Vagina (tissue), 2 donors: Measurements from ENCODE around the gene SIDT2. TPM values are rescaled to one million over a fixed set of nuclear protein-coding genes. Genes with fewer than 3 reads are reported as not detected.
"Not testable (repeated sequence)": the region's sequence is repeated elsewhere in the genome, so short reads cannot be mapped to it uniquely, and the experiment has no call there.

Source experiments
- DNase-seq, 2 donors: peaks; one replicate each; pipeline ENCODE4 v3.0.0-alpha.2; 2017; ENCODE audit errors: extremely low spot score in 2 of 2
- H3K27ac ChIP-seq: fragments of 200-600 bp; sonication (generic); one replicate; pipeline ENCODE4 v1.5.1; 2019
- H3K27me3 ChIP-seq: fragments of 200-600 bp; sonication (generic); one replicate; pipeline ENCODE4 v1.5.1; 2019
- H3K36me3 ChIP-seq, 2 donors: fragments of 200-600 bp; sonication (generic); one replicate each; pipeline ENCODE4 v1.5.1; 2017 to 2019
- H3K4me1 ChIP-seq: fragments of 200-600 bp; sonication (generic); one replicate; pipeline ENCODE4 v1.5.1; 2019
- H3K4me3 ChIP-seq, 2 donors: fragments of 200-600 bp; sonication (generic); 1 replicate in 1 of 2; 2 replicates in 1 of 2; pipeline ENCODE4 v1.5.1; 2016 to 2019
- H3K9me3 ChIP-seq: fragments of 200-600 bp; sonication (generic); one replicate; pipeline ENCODE4 v1.5.1; 2019
- POLR2A ChIP-seq, 2 donors: fragments of 450-650 bp; IDR thresholded peaks; one replicate each; pipeline ENCODE4 v1.6.1; 2017; ENCODE audit warnings: antibody characterized with exemption in 2 of 2, mild to moderate bottlenecking in 2 of 2, moderate library complexity in 2 of 2
- POLR2AphosphoS5 ChIP-seq, 2 donors: sonication (generic); formaldehyde crosslinking; IDR thresholded peaks; one replicate each; pipeline ENCODE4 v1.9.0; 2017; ENCODE audit warnings: antibody characterized with exemption in 2 of 2, mild to moderate bottlenecking in 2 of 2, low read depth in 1 of 2; ENCODE audit not compliant: insufficient read depth in 1 of 2
- intact Hi-C: fragments of 100-400 bp; cut with DNase I; formaldehyde crosslinking; loops from one replicate; pipeline ENCODE4 v1.15.1; 2023
- total RNA-seq: library from RNA; depleted of rRNA; stranded (reverse); fragments of >200 nt; gene quantifications from one replicate; pipeline ENCODE4 v1.2.3, GENCODE V29; 2016
- TF ChIP-seq, protein P1 (sequence below), 3 experiments: fragments of 450-650 bp in 2 of 3; fragments of 200-600 bp in 1 of 3; sonication (generic) in 1 of 3; IDR thresholded peaks; one replicate each; pipeline ENCODE4 v1.5.1; 2017 to 2019; ENCODE audit warnings: antibody characterized with exemption in 3 of 3, mild to moderate bottlenecking in 2 of 3, moderate library complexity in 2 of 3

Gene SIDT2
- total RNA-seq: 24.8 TPM

DNA sequence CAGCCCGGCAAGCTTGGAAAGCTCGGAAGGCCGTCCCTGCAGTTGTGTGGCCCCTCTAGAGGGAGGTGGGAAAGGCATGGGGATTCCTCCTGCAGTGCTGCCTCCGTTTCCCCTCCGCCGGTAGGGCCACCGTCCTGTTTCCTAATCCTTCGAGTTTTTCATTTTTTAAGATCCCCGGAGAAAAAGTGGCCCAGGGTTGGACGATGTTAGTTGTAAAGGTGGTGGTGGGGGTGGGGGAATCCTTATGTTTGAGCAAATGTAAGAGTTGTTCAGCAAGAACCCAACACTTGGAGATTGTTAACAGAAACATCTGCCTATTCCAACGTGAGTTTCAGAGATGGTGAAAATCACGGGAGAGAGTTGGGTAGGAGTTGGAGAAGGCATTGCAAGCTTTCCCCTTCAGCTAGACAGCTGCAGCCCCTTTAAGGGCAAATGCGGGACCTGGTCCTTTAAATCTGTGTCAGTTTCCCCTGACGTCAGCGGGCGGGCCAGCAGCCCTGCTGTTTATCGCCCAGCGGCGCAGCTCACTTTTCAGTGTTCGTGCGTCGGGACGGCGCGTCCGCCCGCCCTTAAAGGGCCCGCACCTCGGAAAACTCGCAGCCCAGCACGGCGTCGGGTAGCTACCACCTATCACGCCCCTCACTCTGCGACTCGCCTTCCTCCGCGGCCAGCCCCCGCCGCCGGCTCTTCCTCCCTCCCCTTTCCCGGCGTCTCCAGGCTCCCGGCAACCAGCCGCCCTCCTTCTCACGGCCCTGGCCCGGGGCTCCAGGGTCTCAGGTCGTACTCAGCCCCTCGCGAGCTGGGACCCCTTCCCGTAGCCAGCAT is at the start of gene SIDT2:
TSS of gene SIDT2 (plus strand) at position 534 of the 825 bp plus-strand sequence. CDS start 521 bp downstream, outside the sequence.
- H3K36me3 ChIP-seq: peaks cover 0 to 17% of the 10 kb centered on the region in 2 donors

DNA sequence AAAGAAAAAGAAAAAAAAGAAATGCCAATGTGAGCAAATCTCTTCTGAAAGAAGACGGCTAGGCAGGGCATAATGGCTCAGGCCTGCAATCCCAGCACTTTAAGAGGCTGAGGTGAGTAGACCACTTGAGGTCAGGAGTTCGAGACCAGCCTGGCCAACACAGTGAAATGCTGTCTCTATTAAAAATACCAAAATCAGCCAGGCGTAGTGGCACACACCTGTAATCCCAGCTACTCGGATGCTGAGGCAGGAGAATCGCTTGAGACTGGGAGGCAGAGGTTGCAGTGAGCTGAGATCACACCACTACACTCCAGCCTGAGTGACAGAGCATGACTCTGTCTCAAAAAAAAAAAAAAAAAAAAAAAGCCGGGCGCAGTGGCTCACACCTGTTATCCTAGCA is 48.1 kb upstream of the SIDT2 start:
- intact Hi-C loops, DNase-seq, H3K9me3 ChIP-seq, H3K36me3 ChIP-seq, H3K27me3 ChIP-seq, H3K4me1 ChIP-seq, H3K4me3 ChIP-seq, H3K27ac ChIP-seq: not testable (repeated sequence)

More for the DNA sequence above, at the start of gene SIDT2:
- H3K27ac ChIP-seq: peak within 1 kb of the TSS; percentile 94
- TF ChIP-seq POLR2AphosphoS5 (IDR thresholded peaks at IDR 0.05; ENCODE audit: insufficient read depth in 1 of 2, low read depth in 1 of 2) (peak; percentile 97 to 98), POLR2A (IDR thresholded peaks at IDR 0.05) (peak; percentile 40 to 97)
- TF ChIP-seq, protein P1, sequence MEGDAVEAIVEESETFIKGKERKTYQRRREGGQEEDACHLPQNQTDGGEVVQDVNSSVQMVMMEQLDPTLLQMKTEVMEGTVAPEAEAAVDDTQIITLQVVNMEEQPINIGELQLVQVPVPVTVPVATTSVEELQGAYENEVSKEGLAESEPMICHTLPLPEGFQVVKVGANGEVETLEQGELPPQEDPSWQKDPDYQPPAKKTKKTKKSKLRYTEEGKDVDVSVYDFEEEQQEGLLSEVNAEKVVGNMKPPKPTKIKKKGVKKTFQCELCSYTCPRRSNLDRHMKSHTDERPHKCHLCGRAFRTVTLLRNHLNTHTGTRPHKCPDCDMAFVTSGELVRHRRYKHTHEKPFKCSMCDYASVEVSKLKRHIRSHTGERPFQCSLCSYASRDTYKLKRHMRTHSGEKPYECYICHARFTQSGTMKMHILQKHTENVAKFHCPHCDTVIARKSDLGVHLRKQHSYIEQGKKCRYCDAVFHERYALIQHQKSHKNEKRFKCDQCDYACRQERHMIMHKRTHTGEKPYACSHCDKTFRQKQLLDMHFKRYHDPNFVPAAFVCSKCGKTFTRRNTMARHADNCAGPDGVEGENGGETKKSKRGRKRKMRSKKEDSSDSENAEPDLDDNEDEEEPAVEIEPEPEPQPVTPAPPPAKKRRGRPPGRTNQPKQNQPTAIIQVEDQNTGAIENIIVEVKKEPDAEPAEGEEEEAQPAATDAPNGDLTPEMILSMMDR (IDR thresholded peaks at IDR 0.05): no peak
- intact Hi-C loops: loop anchor here (10.0 kb wide), 1 partner anchor 46 kb away; no protein-coding TSS in a partner anchor
- no peaks in the 10 kb centered on the region for H3K27me3 ChIP-seq
- H3K4me1 ChIP-seq: peaks cover 35% of the 10 kb centered on the region
- no peak for DNase-seq
- no peaks in the 10 kb centered on the region for H3K9me3 ChIP-seq
- peak within 1 kb of the TSS; percentile 72 to 97 for H3K4me3 ChIP-seq

DNA sequence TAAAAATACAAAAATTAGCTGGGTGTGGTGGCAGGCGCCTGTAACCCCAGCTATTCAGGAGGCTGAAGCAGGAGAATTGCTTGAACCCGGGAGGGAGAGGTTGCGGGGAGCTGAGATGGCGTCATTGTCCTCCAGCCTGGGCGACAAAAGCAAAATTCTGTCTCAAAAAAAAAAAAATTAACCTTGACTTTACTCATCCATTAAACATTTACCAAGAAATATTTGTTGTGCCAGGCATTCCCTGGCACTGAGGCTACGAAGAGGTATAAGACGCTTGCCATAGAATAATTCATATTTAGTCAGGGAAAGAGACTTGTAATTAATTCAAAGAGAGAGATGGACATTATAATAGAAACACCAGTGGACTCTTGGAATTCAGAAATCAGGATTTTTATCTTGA is 47.7 kb upstream of the SIDT2 start:
- Histone ChIP-seq H3K27me3 (no peaks in the 10 kb centered on the region), H3K27ac (no peak overlapping the region), H3K36me3 (no peaks in the 10 kb centered on the region), H3K9me3 (no peaks in the 10 kb centered on the region), H3K4me1 (no peaks in the 10 kb centered on the region), H3K4me3 (no peak overlapping the region)
- intact Hi-C loops: no loop called here
- no peak for DNase-seq
- TF ChIP-seq POLR2AphosphoS5 (IDR thresholded peaks at IDR 0.05; ENCODE audit: insufficient read depth in 1 of 2, low read depth in 1 of 2) (no peak), POLR2A (IDR thresholded peaks at IDR 0.05) (no peak)
- TF ChIP-seq, protein P1 (IDR thresholded peaks at IDR 0.05): no peak

DNA sequence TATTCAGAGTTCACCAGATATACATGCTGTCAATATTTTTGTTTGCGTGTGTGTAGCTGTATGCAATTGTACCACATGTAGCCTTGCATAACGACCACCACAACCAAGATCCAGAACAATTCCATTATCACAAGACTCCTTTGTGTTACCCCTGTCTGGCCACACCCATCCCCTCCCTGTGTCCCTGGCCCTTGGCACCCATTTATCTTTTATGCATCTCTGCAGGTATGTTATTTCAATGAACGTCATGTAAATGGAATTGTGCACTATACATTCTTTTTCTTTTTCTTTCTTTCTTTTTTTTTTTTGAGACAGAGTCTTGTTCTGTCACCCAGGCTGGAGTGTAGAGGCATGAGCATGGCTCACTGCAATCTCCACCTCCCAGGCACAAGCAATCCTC is 44.1 kb upstream of the SIDT2 start:
- no peaks in the 10 kb centered on the region for H3K36me3 ChIP-seq
- H3K4me3 ChIP-seq: no peak overlapping the region
- no peaks in the 10 kb centered on the region for H3K9me3 ChIP-seq
- DNase-seq: no peak
- H3K27ac ChIP-seq: no peak overlapping the region
- TF ChIP-seq POLR2A (IDR thresholded peaks at IDR 0.05): no peak
- TF ChIP-seq, protein P1 (IDR thresholded peaks at IDR 0.05): no peak
- no peak for TF ChIP-seq POLR2AphosphoS5 (IDR thresholded peaks at IDR 0.05; ENCODE audit: insufficient read depth in 1 of 2, low read depth in 1 of 2)
- no peaks in the 10 kb centered on the region for H3K27me3 ChIP-seq
- intact Hi-C loops: no loop called here
- H3K4me1 ChIP-seq: no peaks in the 10 kb centered on the region

DNA sequence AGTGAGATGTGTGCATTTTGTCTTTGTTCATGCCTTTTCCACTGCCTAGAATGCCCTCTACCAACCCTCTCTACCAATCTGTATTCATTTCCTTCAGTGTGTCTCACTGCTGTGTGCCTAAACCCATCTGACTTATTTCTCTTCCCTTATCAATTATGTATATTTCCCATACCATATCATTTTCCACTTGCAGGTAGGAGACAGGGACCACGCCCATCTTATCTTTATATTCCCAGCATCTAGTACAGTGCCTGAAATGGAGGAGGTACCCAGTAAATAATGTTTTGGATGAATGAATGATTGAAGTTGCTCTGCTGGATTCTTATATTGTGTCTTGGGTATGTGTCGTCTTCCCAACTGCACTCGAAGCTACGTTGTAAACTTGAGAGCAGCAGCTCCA is 43.6 kb upstream of the SIDT2 start:
- H3K27ac ChIP-seq, intact Hi-C loops, H3K4me3 ChIP-seq, H3K4me1 ChIP-seq, H3K27me3 ChIP-seq, H3K9me3 ChIP-seq, DNase-seq, H3K36me3 ChIP-seq: not testable (repeated sequence)

DNA sequence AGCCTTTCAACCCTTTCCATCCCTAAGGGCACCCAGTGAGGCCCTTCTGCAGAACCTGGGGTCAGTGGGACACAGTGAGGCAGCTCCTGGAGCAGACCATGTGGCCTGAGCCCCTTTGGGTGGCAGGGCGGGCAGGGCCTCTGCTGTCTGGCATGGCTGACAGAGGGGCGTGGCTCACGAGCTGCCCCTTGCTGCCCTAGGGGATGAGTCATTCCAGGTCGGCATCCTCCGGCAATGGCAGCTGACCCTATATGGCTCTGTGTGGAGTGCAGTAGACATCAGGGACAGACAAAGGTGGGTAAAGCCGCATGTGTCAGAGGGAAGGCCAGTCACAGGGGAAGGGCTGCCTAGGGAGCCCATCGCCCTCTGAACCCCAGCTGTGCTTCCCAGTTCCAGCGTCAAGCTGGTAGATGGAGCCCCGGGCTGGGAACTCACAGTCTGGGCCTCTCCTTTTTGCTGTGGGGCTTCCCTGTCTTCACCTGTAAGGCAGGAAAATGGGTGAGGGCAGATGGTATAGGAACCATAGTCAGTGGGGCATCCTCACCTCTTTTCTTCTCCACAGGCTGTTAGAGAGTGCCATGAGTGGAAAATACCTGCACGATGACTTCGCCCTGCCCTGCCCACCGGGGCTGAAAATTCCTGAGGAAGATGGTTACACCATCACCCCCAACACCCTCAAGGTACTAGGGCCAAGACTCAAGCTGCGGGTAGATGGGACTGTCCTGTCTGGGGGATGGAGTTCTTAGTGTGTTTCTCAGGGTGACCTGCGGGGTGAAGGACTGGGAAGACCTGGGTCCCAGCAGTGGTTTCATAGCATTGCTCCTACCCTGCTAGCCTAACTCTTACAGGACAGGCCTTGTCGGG is 41.1 kb upstream of the SIDT2 start:
- H3K27ac ChIP-seq, DNase-seq, H3K36me3 ChIP-seq, H3K27me3 ChIP-seq, H3K9me3 ChIP-seq, H3K4me3 ChIP-seq, H3K4me1 ChIP-seq, intact Hi-C loops: not testable (repeated sequence)
